GM12801 (cell line): ENCODE data around the gene BMI1.

ENCODE experiments used
- TF ChIP-seq, protein P1 (sequence below): IDR thresholded peaks from one replicate; pipeline ENCODE4 v1.5.1; 2011; ENCODE audit warnings: control low read depth; ENCODE audit not compliant: insufficient read length; ENCODE audit errors: extremely low read depth

Gene BMI1

DNA sequence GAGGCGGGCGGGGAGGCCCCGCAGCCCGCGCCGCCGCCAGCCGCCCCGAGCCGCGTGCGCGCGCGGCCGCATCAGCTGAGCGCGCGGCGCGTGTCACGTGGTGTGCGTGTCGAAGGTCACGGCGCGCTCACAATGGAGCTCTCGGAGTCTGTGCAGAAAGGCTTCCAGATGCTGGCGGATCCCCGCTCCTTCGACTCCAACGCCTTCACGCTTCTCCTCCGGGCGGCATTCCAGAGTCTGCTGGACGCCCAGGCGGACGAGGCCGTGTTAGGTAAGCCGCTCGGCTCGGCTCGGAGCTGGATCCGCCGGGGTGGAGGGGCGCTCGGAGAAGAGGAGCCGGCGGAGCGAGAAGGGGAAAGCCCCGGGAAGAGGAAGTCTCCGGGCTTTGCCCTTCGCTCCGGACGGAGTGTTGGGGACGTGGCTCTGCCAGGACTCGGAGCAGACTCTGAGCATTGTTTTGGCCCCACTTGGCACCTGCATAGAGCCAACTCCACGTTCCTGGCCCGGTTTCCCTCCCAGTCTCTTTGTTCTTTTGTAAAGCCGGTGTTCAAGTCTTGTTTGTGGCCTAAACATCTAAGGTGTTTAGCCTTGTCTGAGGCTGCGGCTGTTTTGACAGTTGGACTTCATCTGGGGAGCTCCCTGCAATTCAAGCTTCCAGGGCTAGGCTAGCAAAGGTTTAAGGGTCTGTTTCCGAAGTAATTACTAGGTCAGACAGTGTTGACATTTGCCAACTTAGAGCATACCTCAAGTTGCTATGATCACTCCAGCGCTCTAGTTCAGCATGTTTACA lies 4.4 kb upstream of the BMI1 start, which contains the start of gene COMMD3:
Gene COMMD3, plus strand, starts transcription at position 103 of the 790 bp plus-strand sequence. Its CDS starts 30 bp downstream, at position 133.
- TF ChIP-seq, protein P1, sequence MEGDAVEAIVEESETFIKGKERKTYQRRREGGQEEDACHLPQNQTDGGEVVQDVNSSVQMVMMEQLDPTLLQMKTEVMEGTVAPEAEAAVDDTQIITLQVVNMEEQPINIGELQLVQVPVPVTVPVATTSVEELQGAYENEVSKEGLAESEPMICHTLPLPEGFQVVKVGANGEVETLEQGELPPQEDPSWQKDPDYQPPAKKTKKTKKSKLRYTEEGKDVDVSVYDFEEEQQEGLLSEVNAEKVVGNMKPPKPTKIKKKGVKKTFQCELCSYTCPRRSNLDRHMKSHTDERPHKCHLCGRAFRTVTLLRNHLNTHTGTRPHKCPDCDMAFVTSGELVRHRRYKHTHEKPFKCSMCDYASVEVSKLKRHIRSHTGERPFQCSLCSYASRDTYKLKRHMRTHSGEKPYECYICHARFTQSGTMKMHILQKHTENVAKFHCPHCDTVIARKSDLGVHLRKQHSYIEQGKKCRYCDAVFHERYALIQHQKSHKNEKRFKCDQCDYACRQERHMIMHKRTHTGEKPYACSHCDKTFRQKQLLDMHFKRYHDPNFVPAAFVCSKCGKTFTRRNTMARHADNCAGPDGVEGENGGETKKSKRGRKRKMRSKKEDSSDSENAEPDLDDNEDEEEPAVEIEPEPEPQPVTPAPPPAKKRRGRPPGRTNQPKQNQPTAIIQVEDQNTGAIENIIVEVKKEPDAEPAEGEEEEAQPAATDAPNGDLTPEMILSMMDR, result no peak

- TF ChIP-seq, protein P1, result no peak
Observed at GRCh38 chr10:22317076-22317370, 3.9 kb upstream of the BMI1 start.

DNA sequence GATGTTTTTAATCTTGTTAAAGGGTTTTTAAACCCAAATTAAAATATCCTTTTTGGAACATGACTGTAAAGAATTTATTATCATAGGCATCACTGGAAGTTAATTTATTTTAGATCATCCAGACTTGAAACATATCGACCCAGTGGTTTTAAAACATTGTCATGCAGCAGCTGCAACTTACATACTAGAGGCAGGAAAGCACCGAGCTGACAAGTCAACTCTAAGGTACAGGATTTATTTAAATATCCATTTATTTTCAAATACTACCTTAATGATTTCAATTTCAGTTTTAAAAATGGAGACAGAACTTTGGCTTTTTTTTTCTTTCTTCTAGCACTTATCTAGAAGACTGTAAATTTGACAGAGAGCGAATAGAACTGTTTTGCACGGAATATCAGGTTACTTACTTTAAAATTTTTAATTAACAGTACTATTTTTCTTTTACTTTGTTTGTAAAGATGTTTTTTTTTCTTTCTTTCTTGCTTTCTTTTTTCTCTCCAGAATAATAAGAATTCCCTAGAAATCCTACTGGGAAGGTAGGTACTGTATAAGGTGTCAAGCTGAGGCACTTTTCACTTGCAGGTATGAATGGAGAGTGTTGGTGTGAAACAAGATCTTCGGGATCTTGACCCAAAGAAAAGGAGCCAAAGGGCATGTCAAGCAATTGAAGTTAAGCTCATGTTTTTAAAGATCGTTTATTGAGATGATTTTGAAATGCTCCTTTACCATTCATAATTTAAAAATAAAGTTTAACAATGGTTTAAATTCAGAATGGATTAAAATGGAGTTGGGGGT lies 2.9 kb upstream of the BMI1 start:
- TF ChIP-seq, protein P1, result no peak

DNA sequence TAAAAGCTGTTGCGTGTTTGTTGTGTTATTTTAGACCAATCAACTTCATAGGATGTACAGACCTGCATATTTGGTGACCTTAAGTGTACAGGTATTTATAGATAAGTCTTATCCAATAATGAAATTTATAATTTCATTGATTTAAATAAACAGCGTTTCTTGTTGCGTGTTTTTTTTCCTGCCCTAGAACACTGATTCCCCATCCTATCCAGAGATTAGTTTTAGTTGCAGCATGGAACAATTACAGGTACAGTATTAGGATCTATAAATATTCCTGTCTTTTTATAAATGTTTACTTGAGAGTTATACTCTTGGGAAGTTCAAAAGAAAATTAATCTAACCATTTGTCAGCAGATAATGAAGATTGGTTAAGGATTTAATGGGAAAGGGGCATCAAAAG lies 2.1 kb upstream of the BMI1 start:
- TF ChIP-seq, protein P1, result no peak

DNA sequence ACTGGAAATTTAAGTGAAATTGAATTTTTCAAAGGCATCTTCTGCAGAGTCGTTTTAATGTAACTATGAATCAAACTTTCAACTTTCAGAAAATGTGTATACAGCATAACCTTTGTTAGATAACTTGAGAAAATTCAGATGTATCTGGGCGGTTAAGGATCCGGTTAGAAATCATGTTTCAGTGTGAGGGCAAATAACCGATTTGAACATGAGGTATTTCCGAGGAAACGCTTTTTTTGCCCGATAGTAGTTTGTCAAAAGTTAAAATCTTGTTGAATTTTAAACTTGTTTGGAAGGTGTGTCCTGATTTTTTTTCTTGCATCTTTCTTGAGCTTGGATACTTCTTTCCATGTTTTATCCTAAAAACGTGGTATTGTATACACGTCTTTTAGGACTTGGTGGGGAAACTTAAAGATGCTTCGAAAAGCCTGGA lies 1.3 kb upstream of the BMI1 start:
- TF ChIP-seq, protein P1, result no peak

GRCh38 chr10:22319980-22320558 lies 830 bp upstream of the BMI1 start:
- TF ChIP-seq, protein P1, result no peak
